DMS53 (cell line): Measurements from ENCODE around the gene SETD3.

Experiments used
- DNase-seq: peaks from one replicate; lab custom pipeline; 2025; lab: John Stamatoyannopoulos, UW

The SETD3 gene

GRCh38 chr14:99479906-99480869 lies at the start of gene SETD3:
Gene SETD3 (minus strand): TSS chr14:99480859. CDS start chr14:99465805, 15,054 bp downstream.
- peak; percentile 56 for DNase-seq

GRCh38 chr14:99529899-99530298 lies 49.2 kb upstream of the SETD3 start:
- no peak for DNase-seq

GRCh38 chr14:99527427-99528076 lies 46.9 kb upstream of the SETD3 start:
- DNase-seq: no peak

GRCh38 chr14:99527026-99527425 lies 46.4 kb upstream of the SETD3 start:
- DNase-seq: no peak

GRCh38 chr14:99525699-99526080 lies 45.0 kb upstream of the SETD3 start:
- no peak for DNase-seq

GRCh38 chr14:99524804-99525698 lies 44.4 kb upstream of the SETD3 start:
- DNase-seq: peak; percentile 19

GRCh38 chr14:99524091-99524661 lies 43.5 kb upstream of the SETD3 start:
- no peak for DNase-seq

GRCh38 chr14:99523704-99524055 lies 43.0 kb upstream of the SETD3 start:
- no peak for DNase-seq

- no peak for DNase-seq
Measured at GRCh38 chr14:99522934-99523703, 42.5 kb upstream of the SETD3 start.

- DNase-seq: peak; percentile 20
Measured at GRCh38 chr14:99522457-99522891, 41.8 kb upstream of the SETD3 start.

- DNase-seq: no peak
Measured at GRCh38 chr14:99522025-99522401, 41.4 kb upstream of the SETD3 start.

GRCh38 chr14:99521176-99522024 lies 40.7 kb upstream of the SETD3 start:
- no peak for DNase-seq

- DNase-seq: peak; percentile 14
Measured at GRCh38 chr14:99520571-99521081, 40.0 kb upstream of the SETD3 start.

GRCh38 chr14:99519931-99520421 lies 39.3 kb upstream of the SETD3 start:
- DNase-seq: no peak

- DNase-seq: no peak
Measured at GRCh38 chr14:99519347-99519881, 38.8 kb upstream of the SETD3 start.

- DNase-seq: peak; percentile 80
Measured at GRCh38 chr14:99518441-99519346, 38.0 kb upstream of the SETD3 start.

GRCh38 chr14:99517643-99518381 lies 37.2 kb upstream of the SETD3 start:
- no peak for DNase-seq
